HG02884 (cell line): ENCODE results near the gene LRRC73.
"Not testable (repeated sequence)": the region's sequence is repeated elsewhere in the genome, so short reads cannot be mapped to it uniquely, and the experiment has no call there.

ENCODE experiments used
- ATAC-seq: cut with Tn5 transposase; IDR thresholded peaks from one replicate; pipeline ENCODE4 v1.9.1; 2021; ENCODE audit warnings: mild to moderate bottlenecking, moderate library complexity; ENCODE audit not compliant: unreplicated experiment

Gene LRRC73

GRCh38 chr6:43511824-43512415 lies 1.8 kb upstream of the LRRC73 start:
- no peak for ATAC-seq

- no peak for ATAC-seq
Measured at GRCh38 chr6:43510827-43511163, 649 bp upstream of the LRRC73 start.

GRCh38 chr6:43509142-43509983 lies 783 bp downstream of the LRRC73 start:
- no peak for ATAC-seq

- ATAC-seq: no peak
Measured at GRCh38 chr6:43508481-43509141, 1.5 kb downstream of the LRRC73 start.

GRCh38 chr6:43506667-43507471 lies 3.3 kb downstream of the LRRC73 start:
- ATAC-seq: no peak

- no peak for ATAC-seq
Measured at GRCh38 chr6:43506171-43506570, 4.0 kb downstream of the LRRC73 start.

- ATAC-seq: no peak
Measured at GRCh38 chr6:43505718-43506117, 4.4 kb downstream of the LRRC73 start.

GRCh38 chr6:43504756-43505593 lies 5.2 kb downstream of the LRRC73 start:
- ATAC-seq: no peak

- no peak for ATAC-seq
Measured at GRCh38 chr6:43503443-43503842, 6.7 kb downstream of the LRRC73 start.

GRCh38 chr6:43502666-43503065 lies 7.5 kb downstream of the LRRC73 start:
- no peak for ATAC-seq

GRCh38 chr6:43500921-43501320 lies 9.2 kb downstream of the LRRC73 start:
- no peak for ATAC-seq

GRCh38 chr6:43499028-43499815 lies 10.9 kb downstream of the LRRC73 start:
- ATAC-seq: no peak

GRCh38 chr6:43498291-43498690 lies 11.9 kb downstream of the LRRC73 start:
- ATAC-seq: not testable (repeated sequence)

- no peak for ATAC-seq
Measured at GRCh38 chr6:43497689-43498088, 12.5 kb downstream of the LRRC73 start.

GRCh38 chr6:43497129-43497396 lies 13.1 kb downstream of the LRRC73 start:
- no peak for ATAC-seq

GRCh38 chr6:43496370-43497128 lies 13.6 kb downstream of the LRRC73 start:
- ATAC-seq: no peak

- no peak for ATAC-seq
Measured at GRCh38 chr6:43495409-43495941, 14.7 kb downstream of the LRRC73 start.

GRCh38 chr6:43494766-43495165 lies 15.4 kb downstream of the LRRC73 start:
- no peak for ATAC-seq

GRCh38 chr6:43494321-43494720 lies 15.8 kb downstream of the LRRC73 start:
- ATAC-seq: no peak
